Naive thymus-derived CD4-positive, alpha-beta T cell (primary cell): Measurements from ENCODE around the gene RPS2. TPM values are rescaled to one million over a fixed set of nuclear protein-coding genes. Genes with fewer than 3 reads are reported as not detected.

Experiments
- ATAC-seq: fragments of 150-1000 bp; cut with Tn5 transposase; 2 replicates; pipeline ENCODE4 v1.10.0; 2021; ENCODE audit warnings: mild to moderate bottlenecking, moderate library complexity
- CTCF ChIA-PET: fragments of 350-600 bp; sonication (Branson Sonifier 250); formaldehyde crosslinking; loops from one replicate; lab custom pipeline; 2021; ENCODE audit warnings: antibody characterized with exemption; lab: Charles Lee
- POLR2A ChIA-PET: fragments of 350-600 bp; sonication (Branson Sonifier 250); formaldehyde crosslinking; loops from one replicate; lab custom pipeline; 2021; ENCODE audit warnings: antibody characterized with exemption, inconsistent platforms; lab: Charles Lee
- DNase-seq, 9 donors: peaks; one replicate each; pipeline versions ENCODE4 v3.0.0 to v3.0.0-alpha.2; 2020 to 2022; ENCODE audit warnings: mixed read lengths in 1 of 9
- H3K27ac ChIP-seq: one replicate; pipeline ENCODE4 v1.7.0; 2013; ENCODE audit warnings: mild to moderate bottlenecking, low read depth, low read length, moderate library complexity
- H3K27me3 ChIP-seq, 2 donors: one replicate each; pipeline ENCODE4 v1.7.0; 2013; ENCODE audit warnings: low read length in 2 of 2, mild to moderate bottlenecking in 2 of 2, moderate library complexity in 2 of 2; ENCODE audit not compliant: control insufficient read depth in 2 of 2, insufficient read depth in 2 of 2
- H3K36me3 ChIP-seq, 3 experiments: 1 replicate in 2 of 3; 2 replicates in 1 of 3; pipeline ENCODE4 v1.7.0; 2013; ENCODE audit warnings: low read length in 3 of 3, mild to moderate bottlenecking in 3 of 3, moderate library complexity in 1 of 3; ENCODE audit not compliant: insufficient read depth in 3 of 3, control insufficient read depth in 2 of 3
- H3K4me1 ChIP-seq, 2 donors: one replicate each; pipeline ENCODE4 v1.7.0; 2013; ENCODE audit warnings: low read length in 2 of 2, mild to moderate bottlenecking in 2 of 2, moderate library complexity in 1 of 2; ENCODE audit not compliant: control insufficient read depth in 2 of 2, insufficient read depth in 2 of 2
- H3K4me3 ChIP-seq: 2 replicates; pipeline ENCODE4 v1.7.0; 2013; ENCODE audit warnings: mild to moderate bottlenecking, low read length
- H3K9me3 ChIP-seq, 3 experiments: 1 replicate in 2 of 3; 2 replicates in 1 of 3; pipeline ENCODE4 v1.7.0; 2013; ENCODE audit warnings: low read length in 3 of 3; ENCODE audit not compliant: control insufficient read depth in 2 of 3
- H3K27ac Mint-ChIP-seq, 9 donors: one replicate each; pipeline ENCODE4 v1.8.0; 2020 to 2022; ENCODE audit warnings: mixed read lengths in 9 of 9, mild to moderate bottlenecking in 8 of 9, moderate library complexity in 5 of 9, inconsistent platforms in 2 of 9
- H3K27me3 Mint-ChIP-seq, 5 donors: one replicate each; pipeline ENCODE4 v1.8.0; 2021 to 2022; ENCODE audit warnings: mixed read lengths in 5 of 5, mild to moderate bottlenecking in 1 of 5
- H3K36me3 Mint-ChIP-seq, 5 donors: one replicate each; pipeline ENCODE4 v1.8.0; 2020 to 2022; ENCODE audit warnings: mixed read lengths in 5 of 5, mild to moderate bottlenecking in 3 of 5, inconsistent platforms in 1 of 5
- H3K4me1 Mint-ChIP-seq, 7 donors: one replicate each; pipeline ENCODE4 v1.8.0; 2020 to 2022; ENCODE audit warnings: mixed read lengths in 7 of 7, mild to moderate bottlenecking in 3 of 7, inconsistent platforms in 1 of 7
- H3K4me3 Mint-ChIP-seq, 10 donors: one replicate each; pipeline ENCODE4 v1.8.0; 2020 to 2022; ENCODE audit warnings: mild to moderate bottlenecking in 10 of 10, mixed read lengths in 10 of 10, moderate library complexity in 6 of 10, inconsistent platforms in 2 of 10
- H3K9me3 Mint-ChIP-seq, 11 donors: one replicate each; pipeline ENCODE4 v1.8.0; 2020 to 2022; ENCODE audit warnings: mixed read lengths in 11 of 11, mild to moderate bottlenecking in 4 of 11, inconsistent platforms in 1 of 11, moderate library complexity in 1 of 11
- intact Hi-C, 2 donors: fragments of 100-400 bp; cut with micrococcal nuclease; formaldehyde crosslinking; loops; one replicate each; pipeline ENCODE4 v1.15.1; 2023
- polyA plus RNA-seq, 2 donors: library from polyadenylated mRNA; unstranded; fragments of 300-500 nt; fragmentation: Illumina TruSeq; gene quantifications; one replicate each; pipeline ENCODE4 v1.2.3, GENCODE V29; 2021
- total RNA-seq, 6 experiments: library from RNA in 5 of 6; stranded (reverse) in 5 of 6; gene quantifications; 1 replicate in 5 of 6; 2 replicates in 1 of 6; pipeline ENCODE4 v1.2.3 and lab custom pipeline; 2021 to 2026

Gene RPS2
- total and polyA plus RNA-seq, 7 experiments from 2014 or later: 2,562 to 7,254 (median 3,209) TPM

DNA sequence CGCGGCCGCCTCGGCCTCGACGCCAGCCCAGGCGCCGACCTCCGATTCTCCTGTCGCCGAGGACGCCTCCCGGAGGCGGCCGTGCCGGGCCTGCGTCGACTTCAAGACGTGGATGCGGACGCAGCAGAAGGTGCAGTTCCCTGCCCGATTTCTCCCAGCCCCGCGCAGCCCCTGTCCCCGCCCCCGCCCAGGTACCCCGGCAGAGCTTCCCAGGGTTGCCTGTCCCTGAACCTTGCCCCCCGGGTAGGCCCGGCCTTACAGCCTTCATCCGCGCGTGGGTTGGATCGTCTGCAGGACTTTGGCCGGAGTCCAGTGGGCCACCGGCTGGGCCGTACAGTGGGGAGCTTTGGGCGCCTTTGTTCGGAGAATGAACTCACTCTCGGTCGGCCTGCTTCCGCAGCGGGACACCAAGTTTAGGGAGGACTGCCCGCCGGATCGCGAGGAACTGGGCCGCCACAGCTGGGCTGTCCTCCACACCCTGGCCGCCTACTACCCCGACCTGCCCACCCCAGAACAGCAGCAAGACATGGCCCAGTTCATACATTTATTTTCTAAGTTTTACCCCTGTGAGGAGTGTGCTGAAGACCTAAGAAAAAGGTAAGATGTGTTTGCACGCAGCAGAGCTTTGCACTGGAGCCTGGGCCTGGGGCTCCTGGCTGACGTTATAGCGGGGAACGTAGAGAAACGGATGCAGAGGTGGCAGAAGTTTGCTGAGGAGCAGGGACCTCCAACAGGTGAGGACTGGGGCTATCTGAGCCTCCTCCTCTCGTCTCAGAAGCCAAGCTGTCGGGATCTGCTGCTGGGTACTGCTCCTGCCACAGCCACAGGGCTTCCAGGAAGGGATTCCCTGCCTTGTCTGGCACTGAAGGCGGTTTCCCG lies 20.0 kb upstream of the RPS2 start:
- ChIA-PET POLR2A (interaction anchor here (0.9 to 11.4 kb wide), 8 partner anchors 8 to 220 kb away, joined by 3 to 61 read pairs (median 6); partner anchors contain the start of genes MLST8, RPS2, TBL3 and TRAF7), CTCF (no interaction called here)
- Histone ChIP-seq H3K4me1 (peaks cover 0 to 13% of the 10 kb centered on the region in 2 donors), H3K36me3 (peaks cover 0 to 15% (median 0%) of the 10 kb centered on the region in 3 experiments), H3K9me3 (no peaks in the 10 kb centered on the region), H3K27ac (peak overlapping the region; percentile 69), H3K4me3 (peak overlapping the region; percentile 71), H3K27me3 (peaks cover 0 to 3% of the 10 kb centered on the region in 2 donors)
- ATAC-seq (peak; percentile 24), DNase-seq (no peak)
- Mint-ChIP-seq H3K27me3 (peaks cover 16 to 44% (median 20%) of the 10 kb centered on the region in 5 donors), H3K27ac (peak overlapping the region in 6 of 9 donors; percentile 43 to 89 (median 74)), H3K4me1 (peaks cover 5 to 31% (median 24%) of the 10 kb centered on the region in 7 donors), H3K9me3 (no peaks in the 10 kb centered on the region), H3K4me3 (peak overlapping the region; percentile 66 to 88 (median 82)), H3K36me3 (peaks cover 0 to 8% (median 4%) of the 10 kb centered on the region in 5 donors)
- intact Hi-C loops: loop anchor here (1.0 kb wide), 2 partner anchors 8 to 25 kb away; partner anchors contain the start of gene NDUFB10 (in 1 of the 2)

DNA sequence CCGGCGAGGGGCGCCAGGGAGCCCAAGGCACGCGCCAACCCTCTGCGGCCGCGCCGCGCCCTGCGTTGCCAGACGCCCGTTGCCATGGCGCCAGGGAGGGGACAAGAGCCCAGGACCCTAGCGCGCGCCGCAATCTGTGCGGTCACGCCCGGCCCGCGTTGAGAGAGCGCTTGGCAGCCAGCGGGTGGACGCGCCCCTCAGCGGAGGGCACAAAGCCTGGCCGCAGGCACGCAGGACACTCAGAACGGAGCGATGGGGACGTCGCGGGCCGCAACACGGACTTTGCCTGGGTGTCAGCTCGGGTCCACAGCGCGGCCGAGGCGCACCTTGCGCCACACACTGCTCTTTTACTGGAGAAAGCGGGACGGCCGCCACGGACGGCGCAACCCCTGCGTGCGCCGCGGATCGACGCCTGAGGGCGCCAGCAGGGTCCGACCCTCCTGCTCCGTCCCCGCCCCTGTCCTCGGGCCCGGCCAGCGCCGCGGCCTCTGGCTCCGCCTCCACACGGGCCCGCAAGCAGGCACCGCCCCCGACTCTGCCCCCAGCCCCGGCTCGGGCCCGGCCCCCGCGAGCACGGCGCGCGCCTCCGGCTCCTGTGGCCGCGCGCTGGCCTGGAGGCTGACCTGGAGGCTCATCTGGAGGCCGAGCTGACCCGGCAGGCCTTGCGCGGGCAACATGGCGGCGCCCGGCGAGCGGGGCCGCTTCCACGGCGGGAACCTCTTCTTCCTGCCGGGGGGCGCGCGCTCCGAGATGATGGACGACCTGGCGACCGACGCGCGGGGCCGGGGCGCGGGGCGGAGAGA lies 19.1 kb upstream of the RPS2 start, which contains the start of gene GFER:
Gene GFER, plus strand, starts transcription at position 650 of the 803 bp plus-strand sequence. Its CDS starts 26 bp downstream, at position 676.
- peaks cover 0 to 13% of the 10 kb centered on the region in 2 donors for H3K4me1 ChIP-seq
- no peaks in the 10 kb centered on the region for H3K9me3 ChIP-seq
- H3K36me3 ChIP-seq: peaks cover 0 to 16% (median 0%) of the 10 kb centered on the region in 3 experiments
- Mint-ChIP-seq H3K4me3 (peak within 1 kb of the TSS; percentile 66 to 90 (median 84)), H3K36me3 (peaks cover 0 to 8% (median 4%) of the 10 kb centered on the region in 5 donors), H3K4me1 (peaks cover 2 to 27% (median 17%) of the 10 kb centered on the region in 7 donors), H3K27me3 (peaks cover 11 to 37% (median 14%) of the 10 kb centered on the region in 5 donors), H3K9me3 (no peaks in the 10 kb centered on the region), H3K27ac (peak within 1 kb of the TSS; percentile 4 to 89 (median 71))
- ChIA-PET POLR2A (interaction anchor here (0.9 to 11.4 kb wide), 9 partner anchors 8 to 221 kb away, joined by 3 to 61 read pairs (median 8); partner anchors contain the start of genes MLST8, RPS2, TBL3 and TRAF7), CTCF (interaction anchor here (2.3 kb wide), 1 partner anchor 20 kb away, joined by 6 read pairs; no protein-coding TSS in a partner anchor)
- DNase-seq (peak in 7 of 9 donors; percentile 24 to 88 (median 48)), ATAC-seq (peak; percentile 89)
- H3K27ac ChIP-seq: peak within 1 kb of the TSS; percentile 69
- peaks cover 0 to 3% of the 10 kb centered on the region in 2 donors for H3K27me3 ChIP-seq
- intact Hi-C loops: loop anchor here (1.0 kb wide), 2 partner anchors 9 to 24 kb away; partner anchors contain the start of gene NDUFB10 (in 1 of the 2)
- peak within 1 kb of the TSS; percentile 71 for H3K4me3 ChIP-seq

DNA sequence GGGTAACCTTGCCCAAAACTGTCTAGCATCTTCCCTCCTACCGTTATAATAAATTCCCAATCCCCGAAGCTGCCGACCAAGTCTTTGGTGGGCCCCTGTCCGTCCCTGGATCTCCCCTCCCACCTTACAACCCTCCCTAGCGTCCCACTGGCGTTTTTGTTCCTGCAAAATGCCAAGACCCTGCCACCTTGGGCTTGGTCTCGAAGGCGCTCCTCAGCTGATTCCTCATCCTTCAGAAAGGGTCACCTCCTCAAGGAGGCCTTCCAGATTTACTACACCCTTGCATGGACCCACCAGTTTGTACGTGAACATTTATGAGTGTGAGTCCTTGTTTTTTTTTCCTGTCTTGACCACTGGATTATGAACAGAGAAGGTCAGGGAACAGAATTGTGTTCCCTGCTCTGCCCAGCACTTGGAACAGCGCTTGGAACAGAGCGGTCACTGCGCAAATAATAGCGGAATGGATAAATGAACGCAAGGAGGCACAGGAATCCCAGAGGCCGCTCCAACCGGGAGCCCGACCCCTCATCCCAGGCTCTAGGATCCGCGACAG lies 18.4 kb upstream of the RPS2 start:
- H3K9me3 Mint-ChIP-seq: no peaks in the 10 kb centered on the region
- Histone ChIP-seq H3K27me3 (peaks cover 0 to 3% of the 10 kb centered on the region in 2 donors), H3K36me3 (peaks cover 0 to 23% (median 0%) of the 10 kb centered on the region in 3 experiments), H3K4me1 (peaks cover 0 to 13% of the 10 kb centered on the region in 2 donors), H3K9me3 (no peaks in the 10 kb centered on the region), H3K4me3 (peak overlapping the region; percentile 71), H3K27ac (peak overlapping the region; percentile 69)
- intact Hi-C loops: no loop called here
- H3K27me3 Mint-ChIP-seq: peaks cover 7 to 33% (median 10%) of the 10 kb centered on the region in 5 donors
- ChIA-PET POLR2A (interaction anchor here (1.6 to 11.4 kb wide), 5 partner anchors 9 to 172 kb away, joined by 8 to 61 read pairs (median 18); partner anchors contain the start of genes RPS2, TBL3, TRAF7 and ZNF598), CTCF (interaction anchor here (2.3 kb wide), 1 partner anchor 21 kb away, joined by 6 read pairs; no protein-coding TSS in a partner anchor)
- peak overlapping the region in 5 of 9 donors; percentile 4 to 63 (median 38) for H3K27ac Mint-ChIP-seq
- H3K4me3 Mint-ChIP-seq: peak overlapping the region; percentile 66 to 90 (median 81)
- H3K4me1 Mint-ChIP-seq: peaks cover 0 to 27% (median 14%) of the 10 kb centered on the region in 7 donors
- H3K36me3 Mint-ChIP-seq: peaks cover 0 to 8% (median 4%) of the 10 kb centered on the region in 5 donors
- no peak for ATAC-seq
- no peak for DNase-seq

DNA sequence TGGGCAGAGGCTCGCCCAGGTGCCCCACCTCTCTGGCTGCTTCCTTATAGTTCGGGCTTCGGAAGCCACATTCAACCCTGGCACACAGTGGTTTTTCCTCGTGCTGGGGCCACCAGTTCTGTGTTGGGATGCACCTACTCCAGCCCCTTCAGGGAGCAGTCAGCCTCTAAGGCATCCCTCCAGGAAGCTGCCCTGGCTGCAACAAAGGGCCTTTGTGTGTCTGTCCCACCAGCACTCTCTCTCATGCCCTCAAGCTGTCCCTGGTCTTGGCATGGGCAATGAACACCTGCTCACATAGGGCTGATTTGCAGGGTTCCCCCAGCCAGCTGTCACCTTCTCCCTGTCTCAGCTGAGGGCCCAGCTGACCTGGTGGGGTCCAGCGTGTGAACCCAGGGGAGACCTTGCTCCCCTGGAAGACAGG lies 17.4 kb upstream of the RPS2 start:
- peaks cover 0 to 12% (median 8%) of the 10 kb centered on the region in 5 donors for H3K36me3 Mint-ChIP-seq
- no peak for ATAC-seq

DNA sequence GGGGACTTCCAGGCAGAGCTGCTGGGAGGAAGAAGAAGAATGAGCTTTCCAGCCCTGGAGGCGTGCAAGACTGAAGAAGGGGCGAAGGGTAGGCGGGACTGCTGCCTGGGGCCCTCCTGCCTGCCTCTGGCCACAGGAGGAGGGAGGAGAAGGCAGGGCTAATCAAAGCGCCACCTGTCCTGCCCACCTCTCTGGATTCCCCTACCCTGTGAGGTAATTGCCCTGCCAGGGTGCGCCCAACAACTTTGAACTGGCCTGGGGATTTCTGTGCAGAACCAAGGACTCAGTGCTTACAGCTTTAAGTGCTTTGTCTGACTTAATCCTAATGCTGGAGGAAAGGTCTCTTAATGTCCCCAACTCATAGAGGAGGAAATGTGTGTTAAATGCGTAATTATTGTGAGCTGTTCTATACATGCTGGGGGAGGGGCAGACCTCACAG lies 16.8 kb upstream of the RPS2 start, which contains the start of gene NOXO1:
Gene NOXO1, minus strand, starts transcription at position 72 of the 439 bp plus-strand sequence. CDS start 290 bp downstream, outside the sequence.
- peaks cover 0 to 13% of the 10 kb centered on the region in 2 donors for H3K4me1 ChIP-seq
- DNase-seq (no peak), ATAC-seq (no peak)
- POLR2A ChIA-PET: interaction anchor here (1.1 to 11.4 kb wide), 4 partner anchors 10 to 20 kb away, joined by 4 to 61 read pairs (median 22); partner anchors contain the start of genes RPS2 and TBL3
- peaks cover 0 to 35% (median 0%) of the 10 kb centered on the region in 3 experiments for H3K36me3 ChIP-seq
- H3K27ac ChIP-seq: no peak within 1 kb of the TSS
- H3K27me3 ChIP-seq: peaks cover 0 to 3% of the 10 kb centered on the region in 2 donors
- Mint-ChIP-seq H3K27ac (no peak within 1 kb of the TSS), H3K4me3 (peak within 1 kb of the TSS in 7 of 10 donors; percentile 23 to 83 (median 49)), H3K9me3 (no peaks in the 10 kb centered on the region), H3K27me3 (peaks cover 1 to 32% (median 8%) of the 10 kb centered on the region in 5 donors), H3K36me3 (peaks cover 0 to 9% (median 6%) of the 10 kb centered on the region in 5 donors), H3K4me1 (peaks cover 0 to 26% (median 14%) of the 10 kb centered on the region in 7 donors)
- no peaks in the 10 kb centered on the region for H3K9me3 ChIP-seq
- no peak within 1 kb of the TSS for H3K4me3 ChIP-seq
- intact Hi-C loops: no loop called here
- CTCF ChIA-PET: no interaction called here

More for the DNA sequence above, 17.4 kb upstream of the RPS2 start:
- H3K27ac Mint-ChIP-seq: no peak overlapping the region
- DNase-seq: no peak
- POLR2A ChIA-PET: interaction anchor here (0.9 to 11.4 kb wide), 5 partner anchors 10 to 173 kb away, joined by 3 to 61 read pairs (median 18); partner anchors contain the start of genes NDUFB10, RPS2, TBL3 and TRAF7
- no peaks in the 10 kb centered on the region for H3K9me3 ChIP-seq
- peaks cover 7 to 32% (median 8%) of the 10 kb centered on the region in 5 donors for H3K27me3 Mint-ChIP-seq
- H3K4me1 ChIP-seq: peaks cover 0 to 13% of the 10 kb centered on the region in 2 donors
- peaks cover 0 to 3% of the 10 kb centered on the region in 2 donors for H3K27me3 ChIP-seq
- no peak overlapping the region for H3K4me3 ChIP-seq
- peaks cover 0 to 27% (median 14%) of the 10 kb centered on the region in 7 donors for H3K4me1 Mint-ChIP-seq
- intact Hi-C loops: no loop called here
- peaks cover 0 to 34% (median 0%) of the 10 kb centered on the region in 3 experiments for H3K36me3 ChIP-seq
- no peak overlapping the region for H3K27ac ChIP-seq
- CTCF ChIA-PET: interaction anchor here (2.3 kb wide), 1 partner anchor 22 kb away, joined by 6 read pairs; no protein-coding TSS in a partner anchor
- no peaks in the 10 kb centered on the region for H3K9me3 Mint-ChIP-seq
- peak overlapping the region in 6 of 10 donors; percentile 23 to 83 (median 64) for H3K4me3 Mint-ChIP-seq
